ENCODE results near the gene DPM1. TPM values are rescaled to one million over a fixed set of nuclear protein-coding genes. Genes with fewer than 3 reads are reported as not detected.

Gene DPM1
- polyA plus RNA-seq, 1 donor from 2014 or later: 137 TPM

- H3K27ac ChIP-seq (ENCODE audit: low read length): no peak overlapping the region
- no peaks in the 10 kb centered on the region for H3F3A ChIP-seq (ENCODE audit: insufficient read depth, low read length, poor library complexity, severe bottlenecking)
- H3K9ac ChIP-seq (ENCODE audit: low read length): no peak overlapping the region
- H3K4me3 ChIP-seq (ENCODE audit: low read length): no peak overlapping the region
- TF ChIP-seq POLR2AphosphoS5 (IDR thresholded peaks at IDR 0.05) (peak; percentile 15), TAF1 (IDR thresholded peaks at IDR 0.05; ENCODE audit: low read depth) (no peak), SMC3 (conservative IDR thresholded peaks at IDR 0.05; ENCODE audit: poor library complexity) (no peak), MXI1 (conservative IDR thresholded peaks at IDR 0.05; ENCODE audit: poor library complexity, severe bottlenecking) (no peak), EP300 (conservative IDR thresholded peaks at IDR 0.05; ENCODE audit: poor library complexity, severe bottlenecking) (no peak), EZH2 (IDR thresholded peaks at IDR 0.05; ENCODE audit: borderline replicate concordance, insufficient read depth, low read length, poor library complexity, severe bottlenecking) (no peak), CTCF (IDR thresholded peaks at IDR 0.05; ENCODE audit: poor library complexity, severe bottlenecking) (no peak)
- no peak overlapping the region for H2AFZ ChIP-seq (ENCODE audit: low read depth, low read length)
- peaks cover 3% of the 10 kb centered on the region for H3K79me2 ChIP-seq (replicated peaks; ENCODE audit: insufficient read depth, low read length)
- no peak overlapping the region for H3K4me2 ChIP-seq (ENCODE audit: low read length)
- no peaks in the 10 kb centered on the region for H3K9me2 ChIP-seq (ENCODE audit: insufficient read depth, low read length)
- H3K9me3 ChIP-seq (ENCODE audit: low read length): no peaks in the 10 kb centered on the region
- H3K36me3 ChIP-seq (ENCODE audit: insufficient read depth, low read length): peaks cover 8% of the 10 kb centered on the region
- H4K20me1 ChIP-seq (ENCODE audit: insufficient read depth): peaks cover 5% of the 10 kb centered on the region
- no peaks in the 10 kb centered on the region for H3K27me3 ChIP-seq (ENCODE audit: insufficient read depth, low read depth, low read length)
Measured at GRCh38 chr20:50887576-50887975, 70.8 kb downstream of the DPM1 start.

- Histone ChIP-seq H3K9me2 (ENCODE audit: insufficient read depth, low read length) (no peaks in the 10 kb centered on the region), H3K4me2 (ENCODE audit: low read length) (no peak overlapping the region), H3K27ac (ENCODE audit: low read length) (no peak overlapping the region), H4K20me1 (ENCODE audit: insufficient read depth) (peaks cover 5% of the 10 kb centered on the region), H3K9ac (ENCODE audit: low read length) (no peak overlapping the region), H3K27me3 (ENCODE audit: insufficient read depth, low read depth, low read length) (no peaks in the 10 kb centered on the region), H3K36me3 (ENCODE audit: insufficient read depth, low read length) (peaks cover 2% of the 10 kb centered on the region), H3F3A (ENCODE audit: insufficient read depth, low read length, poor library complexity, severe bottlenecking) (no peaks in the 10 kb centered on the region), H3K4me3 (ENCODE audit: low read length) (no peak overlapping the region), H3K9me3 (ENCODE audit: low read length) (no peaks in the 10 kb centered on the region), H3K79me2 (replicated peaks; ENCODE audit: insufficient read depth, low read length) (no peaks in the 10 kb centered on the region), H2AFZ (ENCODE audit: low read depth, low read length) (no peak overlapping the region)
- TF ChIP-seq EZH2 (IDR thresholded peaks at IDR 0.05; ENCODE audit: borderline replicate concordance, insufficient read depth, low read length, poor library complexity, severe bottlenecking): no peak
- no peak for TF ChIP-seq EP300 (conservative IDR thresholded peaks at IDR 0.05; ENCODE audit: poor library complexity, severe bottlenecking)
- no peak for TF ChIP-seq TAF1 (IDR thresholded peaks at IDR 0.05; ENCODE audit: low read depth)
- TF ChIP-seq REST (IDR thresholded peaks at IDR 0.05; ENCODE audit: borderline replicate concordance): no peak
- TF ChIP-seq SMC3 (conservative IDR thresholded peaks at IDR 0.05; ENCODE audit: poor library complexity): no peak
- TF ChIP-seq RAD21 (conservative IDR thresholded peaks at IDR 0.05): no peak
- TF ChIP-seq POLR2AphosphoS5 (IDR thresholded peaks at IDR 0.05): no peak
- no peak for TF ChIP-seq CTCF (IDR thresholded peaks at IDR 0.05; ENCODE audit: poor library complexity, severe bottlenecking)
- TF ChIP-seq MXI1 (conservative IDR thresholded peaks at IDR 0.05; ENCODE audit: poor library complexity, severe bottlenecking): no peak
Measured at GRCh38 chr20:50886184-50886790, 72.0 kb downstream of the DPM1 start.
